Measurements from ENCODE around the gene SP110.

SP110 gene

DNA sequence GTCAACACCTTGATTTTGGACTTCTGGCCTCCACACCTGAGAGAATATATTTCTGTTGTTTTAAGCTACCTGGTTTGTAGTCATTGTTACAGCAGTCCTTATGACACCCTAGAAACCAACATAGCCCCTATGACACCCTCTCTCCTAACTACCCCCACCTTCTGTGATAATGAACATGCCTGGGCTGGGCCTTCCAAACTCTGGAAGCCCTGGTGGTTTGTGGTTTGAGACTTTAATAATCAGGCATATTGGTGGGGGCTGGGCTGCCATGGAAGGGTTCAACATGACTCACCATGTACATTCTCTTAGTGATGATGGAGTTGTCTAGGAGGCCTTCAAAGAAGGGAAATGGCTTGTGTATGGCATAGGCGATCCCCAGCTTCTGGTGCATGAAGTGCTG lies 3.3 kb downstream of the SP110 start:
- Mint-ChIP-seq H3K27ac (no peak overlapping the region), H3K4me1 (peaks cover 50% of the 10 kb centered on the region), H3K36me3 (peaks cover 49% of the 10 kb centered on the region), H3K27me3 (no peaks in the 10 kb centered on the region), H3K4me3 (peak overlapping the region; percentile 52), H3K9me3 (no peaks in the 10 kb centered on the region)
- no peak for DNase-seq (ENCODE audit: low spot score in 2 of 2)
- ATAC-seq (ENCODE audit: low read depth), result no peak

DNA sequence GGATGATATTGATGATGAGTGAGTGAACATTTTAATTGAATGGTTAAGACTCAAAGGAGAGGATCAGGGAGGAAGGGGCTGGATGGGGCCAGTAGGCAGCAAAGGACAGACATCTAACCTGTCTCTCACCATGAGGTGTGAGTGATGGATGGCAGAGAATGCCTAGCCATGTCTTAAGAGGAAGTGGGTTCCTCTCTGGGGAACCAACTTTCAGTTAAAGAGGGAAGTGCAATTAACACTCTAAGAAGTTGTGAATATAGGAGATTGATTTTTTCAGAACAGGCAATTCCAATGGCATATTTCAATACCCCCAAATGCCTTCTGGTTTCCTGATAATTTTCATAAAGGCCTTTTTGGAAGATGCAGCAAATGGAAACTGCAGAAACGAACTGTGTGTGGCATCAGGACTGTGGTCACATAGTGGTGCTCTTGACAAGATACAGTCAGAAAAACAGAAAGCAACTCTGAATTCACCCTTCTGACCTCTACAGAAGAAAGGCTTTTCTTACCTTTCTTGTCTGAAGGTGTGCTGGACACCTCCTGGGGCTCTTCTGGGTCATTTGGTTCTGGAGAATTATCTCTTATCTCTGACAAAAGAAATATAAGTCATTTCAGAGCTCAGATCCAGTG lies 10.2 kb downstream of the SP110 start:
- Mint-ChIP-seq H3K4me3 (no peak overlapping the region), H3K9me3 (no peaks in the 10 kb centered on the region), H3K27ac (no peak overlapping the region), H3K36me3 (peaks cover 37% of the 10 kb centered on the region), H3K4me1 (peaks cover 31% of the 10 kb centered on the region), H3K27me3 (no peaks in the 10 kb centered on the region)
- DNase-seq (ENCODE audit: low spot score in 2 of 2) (no peak), ATAC-seq (ENCODE audit: low read depth) (peak; percentile 84)

GRCh38 chr2:230208576-230208975 lies 11.2 kb downstream of the SP110 start:
- no peak for ATAC-seq (ENCODE audit: low read depth)

DNA sequence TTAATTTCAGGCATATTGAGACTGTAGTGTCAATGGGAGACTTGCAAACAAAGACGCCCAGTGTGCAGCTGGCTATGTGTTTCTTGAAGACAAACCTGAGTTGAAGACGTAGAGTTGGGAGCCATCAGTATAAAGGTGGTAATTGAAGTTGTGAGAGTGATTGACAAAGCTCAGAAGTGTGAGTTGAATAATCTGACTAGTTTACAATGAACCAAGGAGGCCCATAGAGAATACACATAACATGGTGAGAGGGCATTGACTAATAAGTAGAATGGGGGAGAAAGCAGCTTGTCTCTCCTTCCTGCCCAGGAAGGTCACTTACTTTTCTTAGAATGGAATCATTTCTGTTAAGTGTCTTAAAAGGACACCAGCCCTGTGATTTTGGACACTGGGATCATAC lies 14.1 kb downstream of the SP110 start:
- ATAC-seq (ENCODE audit: low read depth), result no peak
- peaks cover 31% of the 10 kb centered on the region for H3K4me1 Mint-ChIP-seq
- peaks cover 25% of the 10 kb centered on the region for H3K36me3 Mint-ChIP-seq
- H3K4me3 Mint-ChIP-seq, result peak overlapping the region; percentile 17
- no peaks in the 10 kb centered on the region for H3K27me3 Mint-ChIP-seq
- DNase-seq (ENCODE audit: low spot score in 2 of 2), result no peak
- no peaks in the 10 kb centered on the region for H3K9me3 Mint-ChIP-seq
- peak overlapping the region; percentile 86 for H3K27ac Mint-ChIP-seq

More at GRCh38 chr2:230208576-230208975, 11.2 kb downstream of the SP110 start:
- H3K27me3 Mint-ChIP-seq, result no peaks in the 10 kb centered on the region
- H3K36me3 Mint-ChIP-seq, result peaks cover 30% of the 10 kb centered on the region
- peaks cover 26% of the 10 kb centered on the region for H3K4me1 Mint-ChIP-seq
- no peak overlapping the region for H3K27ac Mint-ChIP-seq
- no peak overlapping the region for H3K4me3 Mint-ChIP-seq
- DNase-seq (ENCODE audit: low spot score in 2 of 2), result no peak
- H3K9me3 Mint-ChIP-seq, result no peaks in the 10 kb centered on the region

DNA sequence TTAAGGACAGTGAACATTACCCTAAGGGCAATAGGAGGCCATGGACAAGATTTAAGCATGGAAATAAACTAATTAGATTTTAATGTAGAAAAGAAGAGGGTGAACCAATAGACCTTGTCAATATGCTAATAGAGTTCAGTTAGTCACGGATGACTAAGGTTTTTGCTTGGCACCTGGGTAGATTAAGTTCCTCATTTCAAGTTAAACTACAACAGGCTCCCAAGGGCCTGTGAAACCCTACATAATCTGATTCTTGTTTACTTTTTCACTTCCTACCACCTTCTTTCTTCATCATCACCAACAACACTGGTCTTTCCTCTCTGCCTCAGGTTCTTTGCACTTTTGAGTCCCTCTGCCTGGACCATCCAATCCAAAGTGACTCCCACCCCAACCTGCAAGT lies 14.8 kb downstream of the SP110 start:
- H3K4me1 Mint-ChIP-seq, result peaks cover 31% of the 10 kb centered on the region
- ATAC-seq (ENCODE audit: low read depth), result peak; percentile 72
- peak overlapping the region; percentile 86 for H3K27ac Mint-ChIP-seq
- no peaks in the 10 kb centered on the region for H3K9me3 Mint-ChIP-seq
- peaks cover 25% of the 10 kb centered on the region for H3K36me3 Mint-ChIP-seq
- peak in 1 of 2 donors; percentile 57 for DNase-seq (ENCODE audit: low spot score in 2 of 2)
- no peaks in the 10 kb centered on the region for H3K27me3 Mint-ChIP-seq
- peak overlapping the region; percentile 72 for H3K4me3 Mint-ChIP-seq

DNA sequence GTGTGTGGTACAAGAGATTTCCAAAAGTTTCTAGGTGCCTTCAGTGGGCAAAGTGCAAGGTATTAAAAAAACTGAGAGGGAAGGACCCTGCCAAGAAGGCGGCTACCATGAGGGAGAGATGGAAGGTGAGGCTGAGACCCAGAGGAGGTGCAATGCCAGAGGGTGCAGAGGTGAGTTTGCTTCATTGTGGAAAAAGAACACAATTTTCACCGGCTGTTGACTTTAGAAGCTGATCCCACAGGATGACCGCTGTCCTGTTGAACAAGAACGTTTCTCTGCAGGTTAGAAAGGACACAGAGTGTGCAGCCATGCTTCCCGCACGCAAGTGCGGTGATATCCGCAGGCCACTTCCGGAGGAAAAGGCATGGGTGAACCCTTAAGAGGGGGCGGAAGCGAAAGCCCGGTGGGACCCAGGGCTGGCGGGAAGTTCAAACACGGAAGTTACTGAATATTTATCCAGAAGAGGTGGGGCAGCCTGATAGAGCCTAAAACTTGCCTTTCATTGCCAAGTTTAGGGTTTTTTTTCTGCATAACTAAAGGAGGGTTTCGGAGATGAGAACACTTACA lies 16.6 kb downstream of the SP110 start:
- H3K4me1 Mint-ChIP-seq, result peaks cover 31% of the 10 kb centered on the region
- H3K36me3 Mint-ChIP-seq, result peaks cover 27% of the 10 kb centered on the region
- ATAC-seq (ENCODE audit: low read depth) (peak; percentile 74), DNase-seq (ENCODE audit: low spot score in 2 of 2) (peak; percentile 52 to 75)
- H3K27ac Mint-ChIP-seq, result peak overlapping the region; percentile 85
- H3K9me3 Mint-ChIP-seq, result no peaks in the 10 kb centered on the region
- H3K4me3 Mint-ChIP-seq, result peak overlapping the region; percentile 76
- no peaks in the 10 kb centered on the region for H3K27me3 Mint-ChIP-seq

GRCh38 chr2:230202430-230203109 lies 17.2 kb downstream of the SP110 start:
- H3K36me3 Mint-ChIP-seq, result peaks cover 31% of the 10 kb centered on the region
- H3K4me3 Mint-ChIP-seq, result peak overlapping the region; percentile 76
- H3K4me1 Mint-ChIP-seq, result peaks cover 31% of the 10 kb centered on the region
- H3K9me3 Mint-ChIP-seq, result no peaks in the 10 kb centered on the region
- DNase-seq (ENCODE audit: low spot score in 2 of 2) (peak in 1 of 2 donors; percentile 52), ATAC-seq (ENCODE audit: low read depth) (peak; percentile 62)
- H3K27ac Mint-ChIP-seq, result peak overlapping the region; percentile 85
- H3K27me3 Mint-ChIP-seq, result no peaks in the 10 kb centered on the region

DNA sequence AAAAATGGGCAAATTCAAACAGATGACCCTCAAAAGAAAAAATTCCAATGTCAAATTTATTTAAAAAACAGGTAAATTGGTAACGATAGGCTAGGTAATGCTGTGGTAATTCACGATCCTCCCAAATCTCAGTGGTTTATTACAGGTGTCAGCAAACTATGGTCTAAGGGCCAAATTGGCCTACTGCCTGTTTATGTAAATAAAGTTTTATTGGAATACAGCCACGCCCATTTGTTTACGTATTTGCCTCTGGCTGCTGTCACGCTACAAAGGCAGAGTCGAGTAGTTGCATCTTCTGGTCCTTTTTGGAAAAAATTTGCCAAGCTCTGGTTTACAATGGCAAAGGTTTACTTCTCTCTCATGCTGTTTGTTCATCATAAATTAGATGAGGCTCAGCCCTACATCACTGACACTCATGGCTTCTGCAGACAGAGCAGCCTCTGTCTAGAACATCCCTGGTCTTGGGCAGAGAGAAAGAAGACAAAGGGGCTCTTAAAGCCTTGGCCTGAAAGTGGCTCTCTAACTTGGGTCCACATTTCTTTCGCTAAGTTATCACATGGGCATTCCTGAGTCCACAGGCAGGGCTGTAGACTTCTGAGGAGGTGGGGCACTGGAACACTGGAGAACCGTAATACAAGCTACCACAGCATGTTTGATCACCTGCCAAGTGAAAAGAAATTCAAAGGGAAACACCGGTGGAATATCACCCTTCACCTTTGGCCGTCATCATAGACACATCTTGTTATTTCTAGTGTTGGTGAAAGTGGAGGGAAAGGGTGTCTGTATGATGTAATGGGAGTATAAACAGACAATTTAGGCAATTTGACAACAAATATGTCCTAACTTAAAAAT lies 34.8 kb downstream of the SP110 start:
- Mint-ChIP-seq H3K36me3 (peaks cover 56% of the 10 kb centered on the region), H3K27me3 (no peaks in the 10 kb centered on the region), H3K4me3 (no peak overlapping the region), H3K27ac (peak overlapping the region; percentile 4), H3K4me1 (peaks cover 10% of the 10 kb centered on the region), H3K9me3 (peaks cover 2% of the 10 kb centered on the region)
- DNase-seq (ENCODE audit: low spot score in 2 of 2), result no peak
- no peak for ATAC-seq (ENCODE audit: low read depth)

DNA sequence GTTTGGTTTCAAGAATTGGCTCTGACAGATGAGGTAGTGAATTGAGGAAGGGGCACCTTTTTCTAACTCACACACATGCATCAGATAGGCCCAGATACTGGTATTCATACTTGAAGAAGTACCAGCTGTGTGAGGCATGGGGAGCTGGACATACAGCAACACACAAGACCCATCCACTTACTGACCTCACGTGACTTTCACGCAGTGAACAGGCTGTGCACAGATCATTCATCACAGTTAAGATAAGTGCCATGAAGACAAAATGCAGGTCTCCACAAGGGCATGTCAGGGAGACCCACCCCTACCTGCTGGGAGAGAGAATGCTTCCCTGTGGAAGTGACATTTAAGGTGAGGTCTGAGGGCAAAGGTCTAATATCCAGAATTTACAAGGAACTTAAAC lies 38.6 kb downstream of the SP110 start:
- Mint-ChIP-seq H3K27me3 (no peaks in the 10 kb centered on the region), H3K4me3 (no peak overlapping the region), H3K27ac (no peak overlapping the region), H3K4me1 (peaks cover 8% of the 10 kb centered on the region), H3K36me3 (peaks cover 64% of the 10 kb centered on the region), H3K9me3 (peaks cover 2% of the 10 kb centered on the region)
- DNase-seq (ENCODE audit: low spot score in 2 of 2) (no peak), ATAC-seq (ENCODE audit: low read depth) (no peak)

DNA sequence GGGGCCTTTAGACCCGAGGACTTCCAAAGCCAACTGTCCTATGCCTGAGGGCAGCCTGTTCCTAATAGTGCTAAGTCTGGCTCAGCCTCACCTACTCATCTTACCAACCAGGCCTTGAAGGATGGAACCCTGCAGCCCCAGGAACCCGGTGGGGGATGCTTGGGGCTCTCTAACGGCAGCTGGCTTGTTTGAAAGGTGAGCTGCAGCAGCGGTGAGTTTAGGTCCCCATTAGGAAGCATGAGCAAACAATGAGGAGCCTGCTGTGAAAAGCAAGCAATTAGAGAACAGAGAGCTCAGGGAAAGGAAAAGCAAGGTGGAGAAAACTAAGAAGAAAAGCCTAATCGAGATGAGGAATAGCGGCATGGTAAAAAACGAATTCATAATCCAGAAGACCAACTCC lies 39.9 kb downstream of the SP110 start:
- Mint-ChIP-seq H3K9me3 (peaks cover 2% of the 10 kb centered on the region), H3K4me3 (no peak overlapping the region), H3K27ac (peak overlapping the region; percentile 37), H3K36me3 (peaks cover 58% of the 10 kb centered on the region), H3K4me1 (peaks cover 2% of the 10 kb centered on the region), H3K27me3 (no peaks in the 10 kb centered on the region)
- DNase-seq (ENCODE audit: low spot score in 2 of 2) (no peak), ATAC-seq (ENCODE audit: low read depth) (no peak)

DNA sequence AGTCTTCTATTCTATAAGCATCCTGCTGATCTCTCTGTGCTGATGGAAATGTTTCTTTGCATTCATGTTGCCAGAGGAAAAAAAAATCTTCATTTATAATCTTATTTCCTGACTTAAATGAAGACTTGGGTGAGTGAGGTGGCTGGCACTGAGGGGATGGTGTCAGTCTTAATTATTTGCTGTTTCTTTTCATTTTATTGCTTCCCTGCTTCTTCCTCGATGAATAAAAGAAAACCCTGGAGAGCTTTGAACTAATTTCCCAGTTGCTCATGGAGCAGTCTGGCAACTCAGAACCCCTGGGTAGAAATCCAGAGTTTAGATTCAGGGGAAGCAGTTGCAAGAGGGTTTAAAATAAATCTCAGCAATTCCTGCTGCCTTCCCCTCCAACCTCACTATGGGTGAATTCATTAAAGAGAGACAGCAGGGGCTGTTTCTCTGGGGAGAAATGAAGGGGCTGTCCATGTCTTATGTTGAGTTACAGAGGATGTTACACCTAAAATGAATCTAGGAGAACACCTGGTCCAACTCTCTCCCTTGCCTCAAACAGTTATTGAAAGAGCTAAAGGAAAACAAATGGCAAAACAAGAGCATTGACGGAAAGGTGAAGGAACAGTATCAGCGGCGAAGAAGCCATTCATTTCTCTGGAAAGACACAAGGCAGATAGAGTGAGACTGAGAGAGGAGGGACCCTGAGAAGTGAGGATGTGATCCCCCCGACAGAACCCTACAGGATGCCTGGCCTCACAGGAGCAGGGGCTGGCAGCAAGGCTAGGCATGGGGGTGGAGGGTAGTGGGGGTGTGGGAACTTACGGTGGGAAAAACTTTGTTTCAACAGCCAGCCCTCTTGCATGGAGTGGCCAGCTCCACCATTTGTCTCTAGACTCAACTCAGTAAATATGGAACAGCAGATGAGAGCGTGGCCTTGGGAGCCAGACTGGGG lies 41.0 kb downstream of the SP110 start:
- no peaks in the 10 kb centered on the region for H3K27me3 Mint-ChIP-seq
- DNase-seq (ENCODE audit: low spot score in 2 of 2) (no peak), ATAC-seq (ENCODE audit: low read depth) (no peak)
- H3K4me3 Mint-ChIP-seq, result no peak overlapping the region
- H3K9me3 Mint-ChIP-seq, result peaks cover 2% of the 10 kb centered on the region
- peaks cover 55% of the 10 kb centered on the region for H3K36me3 Mint-ChIP-seq
- H3K27ac Mint-ChIP-seq, result peak overlapping the region; percentile 37
- H3K4me1 Mint-ChIP-seq, result peaks cover 2% of the 10 kb centered on the region

DNA sequence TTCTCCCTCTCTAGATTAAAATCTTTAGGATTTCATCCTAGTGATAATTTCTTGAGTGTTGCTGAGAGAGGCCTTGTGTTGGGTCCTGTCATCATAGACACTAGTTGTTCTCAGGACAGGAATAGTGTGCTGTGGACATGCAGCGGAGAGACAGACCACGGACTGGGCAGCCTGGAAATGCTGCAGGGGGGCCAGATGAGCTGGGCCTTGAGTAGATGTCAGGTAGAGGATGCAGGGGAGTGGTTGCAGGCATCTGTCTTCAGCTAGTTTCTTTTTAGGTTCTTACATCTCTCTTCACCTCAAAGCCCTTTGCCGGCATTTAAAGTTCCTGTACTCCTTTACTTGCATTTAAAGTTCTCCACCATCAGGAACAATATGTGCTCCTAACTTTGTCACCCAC lies 42.8 kb downstream of the SP110 start:
- ATAC-seq (ENCODE audit: low read depth), result no peak
- H3K27ac Mint-ChIP-seq, result peak overlapping the region; percentile 6
- peaks cover 2% of the 10 kb centered on the region for H3K4me1 Mint-ChIP-seq
- DNase-seq (ENCODE audit: low spot score in 2 of 2), result no peak
- H3K9me3 Mint-ChIP-seq, result peaks cover under 1% of the 10 kb centered on the region
- H3K27me3 Mint-ChIP-seq, result no peaks in the 10 kb centered on the region
- H3K4me3 Mint-ChIP-seq, result no peak overlapping the region
- peaks cover 51% of the 10 kb centered on the region for H3K36me3 Mint-ChIP-seq

DNA sequence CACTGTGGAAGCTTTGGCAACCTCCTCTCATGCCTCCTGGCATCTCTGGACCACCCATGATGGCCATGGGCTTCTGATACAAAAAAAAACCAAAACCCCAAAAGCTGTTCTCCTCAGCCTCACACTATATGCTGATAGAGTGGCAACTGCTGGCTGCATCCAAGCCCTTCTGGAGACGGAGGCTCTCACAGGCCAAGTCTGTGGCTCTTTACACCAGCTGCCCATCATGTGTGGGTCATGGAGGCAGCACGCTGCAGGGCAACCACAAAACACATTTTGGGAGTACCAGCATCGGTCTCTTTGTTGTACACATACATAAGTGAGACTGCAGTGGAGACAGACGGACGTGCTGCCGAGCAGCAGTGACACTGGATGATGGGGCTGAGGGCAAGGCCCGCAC lies 45.3 kb downstream of the SP110 start:
- Mint-ChIP-seq H3K9me3 (no peaks in the 10 kb centered on the region), H3K4me3 (no peak overlapping the region), H3K27me3 (no peaks in the 10 kb centered on the region), H3K36me3 (peaks cover 51% of the 10 kb centered on the region), H3K4me1 (no peaks in the 10 kb centered on the region), H3K27ac (no peak overlapping the region)
- ATAC-seq (ENCODE audit: low read depth) (no peak), DNase-seq (ENCODE audit: low spot score in 2 of 2) (no peak)

Measured in memory B cell (primary cell).